Gastrocnemius medialis (tissue), 4 donors: ENCODE data around the gene NPTXR. TPM values are rescaled to one million over a fixed set of nuclear protein-coding genes. Genes with fewer than 3 reads are reported as not detected.

ENCODE experiments used
- ATAC-seq, 2 donors: fragments of 150-250 bp; one replicate each; pipeline ENCODE4 v1.9.1; 2016
- DNase-seq, 2 donors: peaks; one replicate each; pipeline ENCODE4 v3.0.0-alpha.2; 2019
- H3K27ac ChIP-seq, 4 donors: fragments of 200-600 bp; sonication (generic); 1 replicate in 1 of 4; 2 replicates in 3 of 4; pipeline ENCODE4 v1.5.1; 2016 to 2018; ENCODE audit warnings: mild to moderate bottlenecking in 2 of 4, moderate library complexity in 1 of 4
- H3K27me3 ChIP-seq, 3 donors: fragments of 200-600 bp; sonication (generic) in 2 of 3; 1 replicate in 1 of 3; 2 replicates in 2 of 3; pipeline versions ENCODE4 v1.5.1 to v1.6.0; 2016 to 2019; ENCODE audit warnings: mild to moderate bottlenecking in 1 of 3, moderate library complexity in 1 of 3
- H3K36me3 ChIP-seq, 2 donors: fragments of 200-600 bp; sonication (generic) in 1 of 2; one replicate each; pipeline ENCODE4 v1.5.1; 2017 to 2018
- H3K4me1 ChIP-seq, 2 donors: fragments of 200-600 bp; sonication (generic) in 1 of 2; one replicate each; pipeline ENCODE4 v1.5.1; 2016 to 2017; ENCODE audit warnings: mild to moderate bottlenecking in 2 of 2
- H3K4me3 ChIP-seq, 4 donors: fragments of 200-600 bp; sonication (generic) in 3 of 4; 1 replicate in 1 of 4; 2 replicates in 3 of 4; pipeline ENCODE4 v1.5.1; 2016 to 2019; ENCODE audit warnings: mild to moderate bottlenecking in 2 of 4
- H3K9me3 ChIP-seq, 3 donors: fragments of 200-600 bp; sonication (generic) in 2 of 3; 1 replicate in 1 of 3; 2 replicates in 2 of 3; pipeline ENCODE4 v1.5.1; 2016 to 2019
- POLR2A ChIP-seq, 2 donors: fragments of 450-650 bp; IDR thresholded peaks; one replicate each; pipeline ENCODE4 v1.6.1; 2017; ENCODE audit warnings: antibody characterized with exemption in 2 of 2, mild to moderate bottlenecking in 2 of 2, moderate library complexity in 2 of 2
- in situ Hi-C, 4 donors: fragments of 200-750 bp; cut with MboI; loops; one replicate each; pipeline versions ENCODE4 v1.15.0 to v1.8.0; 2017; ENCODE audit warnings: low sequenced_read_pairs in 4 of 4
- intact Hi-C: fragments of 100-400 bp; cut with DNase I; formaldehyde crosslinking; loops from one replicate; pipeline ENCODE4 v1.15.1; 2023; ENCODE audit warnings: low total_unique reads
- total RNA-seq, 4 donors: library from RNA; depleted of rRNA; stranded (reverse); fragments of >200 nt; gene quantifications; one replicate each; pipeline versions ENCODE4 v1.1.0 to v1.2.3, GENCODE V29; 2016
- TF ChIP-seq, protein P1 (sequence below), 5 experiments: fragments of 450-650 bp in 3 of 5; fragments of 200-600 bp in 2 of 5; sonication (generic) in 2 of 5; IDR thresholded peaks in 4 of 5; conservative IDR thresholded peaks in 1 of 5; 1 replicate in 4 of 5; 2 replicates in 1 of 5; pipeline ENCODE4 v1.5.1; 2016 to 2019; ENCODE audit warnings: antibody characterized with exemption in 5 of 5, mild to moderate bottlenecking in 3 of 5, moderate library complexity in 3 of 5

Gene NPTXR
- total RNA-seq, 4 donors from 2014 or later: 0.25 to 5.0 (median 0.73) TPM

DNA sequence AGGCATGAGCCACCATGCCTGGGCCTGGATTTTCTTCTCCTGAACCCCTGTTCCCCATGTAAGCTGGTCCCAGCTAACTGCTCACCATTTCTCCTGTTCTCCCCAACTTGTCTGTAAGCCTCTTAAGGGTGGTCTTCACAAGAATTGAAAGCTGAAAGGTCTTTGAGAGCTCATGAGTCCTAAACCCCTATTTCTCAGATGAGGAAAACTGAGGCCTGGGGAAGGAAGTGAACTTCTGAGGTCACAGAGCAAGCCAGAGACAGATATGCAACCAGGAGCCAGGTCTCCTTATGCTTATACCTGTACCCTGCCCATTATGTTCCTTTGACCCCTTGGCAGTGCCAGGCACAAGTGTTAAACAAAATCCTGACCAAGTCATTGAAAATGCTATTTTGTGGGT lies 16.3 kb downstream of the NPTXR start:
- in situ Hi-C loops (no loop called here), intact Hi-C loops (no loop called here)
- no peak overlapping the region for H3K27ac ChIP-seq
- TF ChIP-seq, protein P1, sequence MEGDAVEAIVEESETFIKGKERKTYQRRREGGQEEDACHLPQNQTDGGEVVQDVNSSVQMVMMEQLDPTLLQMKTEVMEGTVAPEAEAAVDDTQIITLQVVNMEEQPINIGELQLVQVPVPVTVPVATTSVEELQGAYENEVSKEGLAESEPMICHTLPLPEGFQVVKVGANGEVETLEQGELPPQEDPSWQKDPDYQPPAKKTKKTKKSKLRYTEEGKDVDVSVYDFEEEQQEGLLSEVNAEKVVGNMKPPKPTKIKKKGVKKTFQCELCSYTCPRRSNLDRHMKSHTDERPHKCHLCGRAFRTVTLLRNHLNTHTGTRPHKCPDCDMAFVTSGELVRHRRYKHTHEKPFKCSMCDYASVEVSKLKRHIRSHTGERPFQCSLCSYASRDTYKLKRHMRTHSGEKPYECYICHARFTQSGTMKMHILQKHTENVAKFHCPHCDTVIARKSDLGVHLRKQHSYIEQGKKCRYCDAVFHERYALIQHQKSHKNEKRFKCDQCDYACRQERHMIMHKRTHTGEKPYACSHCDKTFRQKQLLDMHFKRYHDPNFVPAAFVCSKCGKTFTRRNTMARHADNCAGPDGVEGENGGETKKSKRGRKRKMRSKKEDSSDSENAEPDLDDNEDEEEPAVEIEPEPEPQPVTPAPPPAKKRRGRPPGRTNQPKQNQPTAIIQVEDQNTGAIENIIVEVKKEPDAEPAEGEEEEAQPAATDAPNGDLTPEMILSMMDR (IDR thresholded peaks at IDR 0.05 in 4 of 5, conservative IDR thresholded peaks at IDR 0.05 in 1 of 5): no peak
- no peak for TF ChIP-seq POLR2A (IDR thresholded peaks at IDR 0.05)
- no peak for ATAC-seq
- H3K4me1 ChIP-seq: no peaks in the 10 kb centered on the region
- no peaks in the 10 kb centered on the region for H3K9me3 ChIP-seq
- H3K4me3 ChIP-seq: no peak overlapping the region
- no peak for DNase-seq
- H3K36me3 ChIP-seq: no peaks in the 10 kb centered on the region
- peaks cover 0 to 7% (median 3%) of the 10 kb centered on the region in 3 donors for H3K27me3 ChIP-seq

DNA sequence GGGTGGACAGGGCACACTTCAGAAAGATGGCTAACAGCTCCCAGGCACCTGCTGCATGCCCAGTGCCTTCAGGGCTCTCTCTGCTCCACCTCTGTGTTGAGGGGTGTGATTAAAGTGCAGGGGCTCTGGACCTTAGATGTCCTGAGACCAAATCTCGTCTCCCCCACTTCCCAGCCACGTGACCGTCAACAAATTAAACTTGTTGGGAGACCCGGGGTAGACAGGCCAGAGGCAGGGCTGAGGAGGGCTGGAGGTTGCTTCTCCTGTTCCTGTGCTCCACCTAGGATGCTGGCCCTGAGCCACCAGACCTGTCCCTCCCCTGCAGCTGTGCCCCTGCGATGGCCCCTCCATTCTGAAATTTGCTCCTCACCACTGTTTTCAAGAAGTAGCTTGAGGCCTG lies 17.0 kb downstream of the NPTXR start:
- in situ Hi-C loops (no loop called here), intact Hi-C loops (no loop called here)
- Histone ChIP-seq H3K36me3 (no peaks in the 10 kb centered on the region), H3K27me3 (peaks cover 0 to 7% (median 3%) of the 10 kb centered on the region in 3 donors), H3K4me1 (no peaks in the 10 kb centered on the region), H3K27ac (no peak overlapping the region), H3K4me3 (no peak overlapping the region), H3K9me3 (no peaks in the 10 kb centered on the region)
- DNase-seq: no peak
- no peak for ATAC-seq
- TF ChIP-seq, protein P1 (IDR thresholded peaks at IDR 0.05 in 4 of 5, conservative IDR thresholded peaks at IDR 0.05 in 1 of 5): no peak
- TF ChIP-seq POLR2A (IDR thresholded peaks at IDR 0.05): no peak

DNA sequence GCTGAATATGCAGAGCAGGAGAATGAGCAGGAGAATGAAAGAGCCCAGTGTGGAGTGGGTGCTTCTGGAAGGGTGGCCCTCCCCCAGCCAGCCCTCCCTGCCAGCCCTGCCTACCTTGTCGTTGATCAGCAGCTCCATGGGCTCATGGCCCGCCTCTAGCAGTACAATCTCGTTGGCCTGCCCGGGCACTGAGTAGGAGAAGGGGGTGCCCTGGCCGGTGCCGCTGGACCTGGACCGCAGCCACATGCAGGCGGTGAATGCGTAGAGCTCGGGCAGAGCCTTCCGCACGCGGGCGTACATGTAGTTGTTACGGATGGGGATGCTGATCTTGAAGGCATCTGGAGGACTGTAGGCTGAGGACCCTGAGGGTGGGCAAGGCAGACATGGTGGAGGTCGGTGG lies 17.4 kb downstream of the NPTXR start:
- Histone ChIP-seq H3K4me3 (no peak overlapping the region), H3K4me1 (no peaks in the 10 kb centered on the region), H3K9me3 (no peaks in the 10 kb centered on the region), H3K27ac (no peak overlapping the region), H3K36me3 (no peaks in the 10 kb centered on the region), H3K27me3 (peaks cover 2 to 7% (median 3%) of the 10 kb centered on the region in 3 donors)
- no peak for DNase-seq
- TF ChIP-seq POLR2A (IDR thresholded peaks at IDR 0.05): no peak
- TF ChIP-seq, protein P1 (IDR thresholded peaks at IDR 0.05 in 4 of 5, conservative IDR thresholded peaks at IDR 0.05 in 1 of 5): no peak
- in situ Hi-C loops (no loop called here), intact Hi-C loops (no loop called here)
- ATAC-seq: no peak

DNA sequence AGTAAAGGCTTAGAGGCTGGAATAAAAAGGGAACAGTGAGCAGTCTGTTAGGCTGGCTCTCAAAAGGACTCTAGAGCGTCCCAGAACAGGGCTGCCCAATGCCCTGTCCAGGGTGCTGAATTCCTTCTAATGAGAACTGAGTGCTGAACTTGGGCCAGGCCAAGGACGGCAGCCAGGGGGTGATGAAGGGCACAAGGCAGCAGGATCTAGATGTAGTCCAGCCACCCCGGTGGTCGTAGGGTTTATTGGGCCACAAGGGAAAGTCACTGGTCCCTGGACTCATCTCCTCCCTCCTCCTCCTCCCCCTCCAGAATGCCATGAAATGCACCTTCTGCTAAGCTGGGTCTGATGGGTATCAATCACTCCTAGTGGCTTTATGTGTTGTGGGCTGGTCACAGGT lies 19.2 kb downstream of the NPTXR start:
- in situ Hi-C loops: no loop called here
- H3K4me3 ChIP-seq: no peak overlapping the region
- peaks cover 0 to 7% (median 2%) of the 10 kb centered on the region in 3 donors for H3K27me3 ChIP-seq
- no peak for TF ChIP-seq POLR2A (IDR thresholded peaks at IDR 0.05)
- TF ChIP-seq, protein P1 (IDR thresholded peaks at IDR 0.05 in 4 of 5, conservative IDR thresholded peaks at IDR 0.05 in 1 of 5): no peak
- no peak overlapping the region for H3K27ac ChIP-seq
- no peaks in the 10 kb centered on the region for H3K36me3 ChIP-seq
- no peak for DNase-seq
- intact Hi-C loops: no loop called here
- peak in 1 of 2 donors; percentile 36 for ATAC-seq
- no peaks in the 10 kb centered on the region for H3K4me1 ChIP-seq
- H3K9me3 ChIP-seq: no peaks in the 10 kb centered on the region

DNA sequence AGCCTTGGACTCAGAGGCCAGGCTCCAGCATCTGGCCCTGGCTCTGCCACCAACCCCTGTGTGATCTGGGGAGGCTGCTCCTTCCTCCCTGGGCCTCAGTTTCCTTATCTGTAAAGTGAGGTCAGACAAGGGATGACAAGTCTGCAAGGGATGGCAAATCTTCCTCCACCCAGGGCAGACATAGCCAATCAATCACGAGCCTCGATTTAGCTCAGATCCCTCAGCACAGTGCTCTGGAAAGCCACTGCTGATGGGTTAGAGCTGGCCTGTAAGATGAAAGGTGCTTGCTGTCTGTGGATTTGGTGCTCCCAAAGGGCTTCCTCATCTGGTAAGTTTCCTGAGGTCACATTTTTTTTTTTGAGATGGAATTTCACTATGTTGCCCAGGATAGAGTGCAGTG lies 20.2 kb downstream of the NPTXR start:
- DNase-seq (no peak), ATAC-seq (no peak)
- H3K36me3 ChIP-seq: no peaks in the 10 kb centered on the region
- no peaks in the 10 kb centered on the region for H3K9me3 ChIP-seq
- in situ Hi-C loops: no loop called here
- H3K4me1 ChIP-seq: no peaks in the 10 kb centered on the region
- TF ChIP-seq, protein P1 (IDR thresholded peaks at IDR 0.05 in 4 of 5, conservative IDR thresholded peaks at IDR 0.05 in 1 of 5): no peak
- TF ChIP-seq POLR2A (IDR thresholded peaks at IDR 0.05): no peak
- intact Hi-C loops: no loop called here
- H3K27me3 ChIP-seq: peaks cover 0 to 3% (median 2%) of the 10 kb centered on the region in 3 donors
- H3K27ac ChIP-seq: no peak overlapping the region
- H3K4me3 ChIP-seq: no peak overlapping the region
